Measurements from ENCODE around the gene TESK1. TPM values are rescaled to one million over a fixed set of nuclear protein-coding genes. Genes with fewer than 3 reads are reported as not detected.
"Not testable (repeated sequence)": the region's sequence is repeated elsewhere in the genome, so short reads cannot be mapped to it uniquely, and the experiment has no call there.

Gene TESK1
- total RNA-seq, 4 donors from 2014 or later: 2.0 to 59.7 (median 15.5) TPM

DNA sequence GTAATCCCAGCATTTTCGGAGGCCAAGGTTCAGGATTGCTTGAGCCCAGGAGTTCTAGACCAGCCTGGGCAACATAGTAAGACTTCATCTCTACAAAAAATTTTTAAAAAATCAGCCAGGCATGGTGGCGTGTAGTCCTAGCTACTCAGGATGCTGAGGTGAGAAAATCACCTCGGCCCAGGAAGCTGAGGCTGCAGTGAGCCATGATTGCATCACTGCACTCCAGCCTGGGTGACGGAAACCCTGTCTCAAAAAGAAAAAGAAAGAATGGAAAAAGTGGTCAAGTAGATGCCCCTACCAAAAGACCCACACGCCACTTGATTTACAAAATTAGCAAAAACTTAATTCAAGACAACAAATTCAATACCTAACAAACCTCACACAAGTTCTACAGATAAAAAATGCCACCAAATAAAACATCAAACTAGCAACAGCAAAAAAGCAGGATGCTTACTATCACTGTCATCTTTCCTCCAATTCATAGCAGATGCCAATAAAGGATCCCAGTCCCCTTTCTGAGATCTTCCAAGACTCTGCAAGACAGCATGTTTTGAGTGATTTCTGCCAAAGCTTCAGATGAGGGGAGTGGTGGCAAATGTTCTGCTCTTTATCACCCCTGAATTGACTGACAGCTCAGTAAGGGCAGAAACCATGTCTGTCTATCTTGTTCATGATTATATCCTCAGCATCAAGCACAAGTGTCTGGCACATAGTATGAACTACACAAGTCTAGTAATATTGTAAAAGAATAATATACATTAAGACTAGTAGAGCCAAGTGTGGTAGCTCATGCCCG lies 34.2 kb upstream of the TESK1 start:
- DNase-seq: no peak
- no peaks in the 10 kb centered on the region for H3K9me3 ChIP-seq
- no peak for TF ChIP-seq POLR2A (IDR thresholded peaks at IDR 0.05)
- TF ChIP-seq, protein P1, sequence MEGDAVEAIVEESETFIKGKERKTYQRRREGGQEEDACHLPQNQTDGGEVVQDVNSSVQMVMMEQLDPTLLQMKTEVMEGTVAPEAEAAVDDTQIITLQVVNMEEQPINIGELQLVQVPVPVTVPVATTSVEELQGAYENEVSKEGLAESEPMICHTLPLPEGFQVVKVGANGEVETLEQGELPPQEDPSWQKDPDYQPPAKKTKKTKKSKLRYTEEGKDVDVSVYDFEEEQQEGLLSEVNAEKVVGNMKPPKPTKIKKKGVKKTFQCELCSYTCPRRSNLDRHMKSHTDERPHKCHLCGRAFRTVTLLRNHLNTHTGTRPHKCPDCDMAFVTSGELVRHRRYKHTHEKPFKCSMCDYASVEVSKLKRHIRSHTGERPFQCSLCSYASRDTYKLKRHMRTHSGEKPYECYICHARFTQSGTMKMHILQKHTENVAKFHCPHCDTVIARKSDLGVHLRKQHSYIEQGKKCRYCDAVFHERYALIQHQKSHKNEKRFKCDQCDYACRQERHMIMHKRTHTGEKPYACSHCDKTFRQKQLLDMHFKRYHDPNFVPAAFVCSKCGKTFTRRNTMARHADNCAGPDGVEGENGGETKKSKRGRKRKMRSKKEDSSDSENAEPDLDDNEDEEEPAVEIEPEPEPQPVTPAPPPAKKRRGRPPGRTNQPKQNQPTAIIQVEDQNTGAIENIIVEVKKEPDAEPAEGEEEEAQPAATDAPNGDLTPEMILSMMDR (IDR thresholded peaks at IDR 0.05): no peak

DNA sequence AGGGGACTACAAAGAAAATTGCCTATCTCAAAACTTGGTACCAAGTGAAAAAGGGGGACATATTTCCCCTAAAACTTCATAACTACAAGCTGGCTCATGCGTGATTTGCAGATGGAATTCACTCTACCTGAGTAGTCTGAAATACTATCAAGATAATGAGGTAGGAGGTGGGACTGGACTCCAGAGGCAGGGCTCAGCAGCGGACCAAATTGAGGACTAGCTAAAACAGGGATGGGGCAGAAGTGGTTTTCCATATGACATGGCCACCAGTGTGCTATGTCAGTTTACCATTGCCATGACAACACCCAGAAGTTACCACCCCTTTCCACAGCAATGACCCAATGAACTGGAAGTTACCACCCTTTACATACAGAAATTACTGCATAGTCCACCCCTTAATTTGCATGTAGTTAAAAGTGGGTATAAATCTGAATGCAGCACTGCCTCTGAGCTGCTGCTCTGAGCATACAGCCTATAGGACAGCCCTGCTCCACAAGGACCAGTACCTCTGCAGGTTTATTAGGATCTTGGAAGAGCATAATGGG lies 30.4 kb upstream of the TESK1 start:
- Histone ChIP-seq H3K27ac (no peak overlapping the region), H3K27me3 (no peaks in the 10 kb centered on the region), H3K4me3 (no peak overlapping the region), H3K4me1 (no peaks in the 10 kb centered on the region), H3K9me3 (peaks cover 0 to under 1% of the 10 kb centered on the region in 2 donors), H3K36me3 (no peaks in the 10 kb centered on the region)
- intact Hi-C loops (cut with DNase I; ENCODE audit: low total_unique reads): no loop called here
- no peak for TF ChIP-seq POLR2A (IDR thresholded peaks at IDR 0.05)
- TF ChIP-seq, protein P1 (IDR thresholded peaks at IDR 0.05): no peak
- DNase-seq: no peak

More for the DNA sequence above, 34.2 kb upstream of the TESK1 start:
- Histone ChIP-seq H3K4me3 (no peak overlapping the region), H3K4me1 (no peaks in the 10 kb centered on the region), H3K36me3 (no peaks in the 10 kb centered on the region), H3K27ac (no peak overlapping the region), H3K27me3 (no peaks in the 10 kb centered on the region)
- intact Hi-C loops (cut with DNase I; ENCODE audit: low total_unique reads): no loop called here

DNA sequence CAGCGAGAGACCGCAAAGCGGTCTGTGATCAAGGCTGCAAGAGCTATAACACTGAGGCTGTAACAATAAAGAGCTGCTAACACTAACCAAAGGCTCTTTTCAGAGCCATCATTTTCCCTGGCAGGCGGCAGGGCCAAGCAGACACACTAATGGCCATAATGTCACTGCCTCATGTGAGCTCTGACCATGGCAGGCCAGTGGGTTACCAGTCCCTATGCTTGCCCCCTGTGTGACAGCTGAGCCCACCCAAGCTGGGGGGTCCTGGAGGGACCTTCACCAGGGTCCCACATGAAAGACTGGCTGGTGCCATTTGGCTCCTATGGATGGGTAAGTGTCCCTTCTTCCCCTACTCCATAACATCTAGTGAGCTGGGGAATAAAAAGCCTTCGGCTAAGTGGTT lies 29.6 kb upstream of the TESK1 start:
- DNase-seq: no peak
- no peaks in the 10 kb centered on the region for H3K4me1 ChIP-seq
- no peak for TF ChIP-seq POLR2A (IDR thresholded peaks at IDR 0.05)
- TF ChIP-seq, protein P1 (IDR thresholded peaks at IDR 0.05): no peak
- intact Hi-C loops (cut with DNase I; ENCODE audit: low total_unique reads): no loop called here
- peaks cover 0 to 9% of the 10 kb centered on the region in 2 donors for H3K9me3 ChIP-seq
- H3K27ac ChIP-seq: no peak overlapping the region
- no peaks in the 10 kb centered on the region for H3K36me3 ChIP-seq
- no peak overlapping the region for H3K4me3 ChIP-seq
- H3K27me3 ChIP-seq: no peaks in the 10 kb centered on the region

DNA sequence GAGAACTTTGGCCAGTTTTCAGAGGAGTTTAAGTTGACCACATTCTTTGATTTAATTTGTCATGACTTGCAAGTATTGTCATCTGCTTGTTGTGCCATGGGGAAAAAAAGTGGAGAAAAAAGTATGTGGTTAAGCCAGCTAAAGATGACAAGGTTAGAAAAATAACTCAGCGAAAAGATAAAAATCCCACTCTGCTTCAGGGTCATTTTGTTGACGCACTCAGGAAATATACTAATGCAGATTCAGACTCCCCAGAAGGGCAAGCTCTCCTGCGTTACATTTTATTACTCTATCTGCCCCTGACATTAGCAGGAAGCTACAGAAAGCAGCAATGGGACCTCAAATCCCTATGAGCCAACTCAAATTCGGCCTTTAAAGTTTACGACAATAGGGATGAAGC lies 27.6 kb upstream of the TESK1 start:
- no peak for DNase-seq
- intact Hi-C loops (cut with DNase I; ENCODE audit: low total_unique reads): no loop called here
- TF ChIP-seq, protein P1 (IDR thresholded peaks at IDR 0.05): no peak
- TF ChIP-seq POLR2A (IDR thresholded peaks at IDR 0.05): no peak
- no peaks in the 10 kb centered on the region for H3K27me3 ChIP-seq
- no peak overlapping the region for H3K27ac ChIP-seq
- peaks cover 0 to 12% of the 10 kb centered on the region in 2 donors for H3K9me3 ChIP-seq
- no peaks in the 10 kb centered on the region for H3K4me1 ChIP-seq
- H3K36me3 ChIP-seq: no peaks in the 10 kb centered on the region
- H3K4me3 ChIP-seq: no peak overlapping the region

DNA sequence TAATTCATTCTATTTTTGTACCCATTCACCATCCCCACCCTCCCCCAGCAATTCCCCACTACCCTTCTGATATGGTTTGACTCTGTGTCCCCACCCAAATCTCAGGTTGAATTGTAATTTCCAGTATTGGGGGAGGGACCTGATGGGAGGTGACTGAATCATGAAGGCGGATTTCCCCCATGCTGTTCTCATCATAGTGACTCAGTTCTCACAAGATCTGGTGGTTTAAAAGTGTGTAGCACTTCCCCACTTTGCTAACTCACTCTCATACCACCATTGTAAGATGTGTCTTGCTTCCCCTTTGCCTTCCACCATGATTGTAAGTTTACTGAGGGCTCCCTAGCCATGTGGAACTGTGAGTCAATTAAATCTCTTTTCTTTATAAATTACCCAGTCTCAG lies 25.9 kb upstream of the TESK1 start:
- DNase-seq: no peak
- H3K27me3 ChIP-seq: no peaks in the 10 kb centered on the region

DNA sequence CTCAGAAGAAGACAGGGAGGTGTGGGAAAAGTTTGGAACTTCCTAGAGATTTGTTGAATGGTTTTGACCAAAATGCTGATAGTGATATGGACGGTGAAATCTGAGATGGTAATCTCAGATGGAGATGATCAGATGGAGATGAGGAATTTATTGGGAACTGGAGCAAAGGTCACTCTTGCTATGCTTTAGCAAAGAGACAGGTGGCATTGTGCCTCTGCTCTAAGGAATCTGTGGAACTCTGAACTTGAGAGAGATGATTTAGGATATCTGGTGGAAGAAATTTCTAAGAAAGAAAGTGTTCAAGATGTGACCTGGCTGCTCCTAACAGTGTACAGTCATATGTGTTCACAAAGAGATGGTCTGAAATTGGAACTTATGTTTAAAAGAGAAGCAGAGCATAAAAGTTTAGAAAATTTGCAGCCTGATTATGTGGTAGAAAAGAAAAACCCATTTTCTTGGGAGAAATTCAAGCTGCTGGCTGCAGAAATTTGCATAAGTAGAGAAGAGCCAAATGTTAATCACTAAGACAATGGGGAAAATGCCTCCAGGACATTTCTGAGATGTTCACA lies 25.3 kb upstream of the TESK1 start:
- H3K27me3 ChIP-seq; H3K36me3 ChIP-seq; H3K27ac ChIP-seq; H3K4me3 ChIP-seq; DNase-seq; H3K4me1 ChIP-seq; intact Hi-C loops (cut with DNase I; ENCODE audit: low total_unique reads): not testable (repeated sequence)
- H3K9me3 ChIP-seq: peaks cover 0 to 12% of the 10 kb centered on the region in 2 donors

More for the DNA sequence above, 25.9 kb upstream of the TESK1 start:
- no peaks in the 10 kb centered on the region for H3K4me1 ChIP-seq
- no peak for TF ChIP-seq POLR2A (IDR thresholded peaks at IDR 0.05)
- intact Hi-C loops (cut with DNase I; ENCODE audit: low total_unique reads): no loop called here
- H3K36me3 ChIP-seq: no peaks in the 10 kb centered on the region
- H3K27ac ChIP-seq: no peak overlapping the region
- H3K4me3 ChIP-seq: no peak overlapping the region
- peaks cover 0 to 12% of the 10 kb centered on the region in 2 donors for H3K9me3 ChIP-seq

DNA sequence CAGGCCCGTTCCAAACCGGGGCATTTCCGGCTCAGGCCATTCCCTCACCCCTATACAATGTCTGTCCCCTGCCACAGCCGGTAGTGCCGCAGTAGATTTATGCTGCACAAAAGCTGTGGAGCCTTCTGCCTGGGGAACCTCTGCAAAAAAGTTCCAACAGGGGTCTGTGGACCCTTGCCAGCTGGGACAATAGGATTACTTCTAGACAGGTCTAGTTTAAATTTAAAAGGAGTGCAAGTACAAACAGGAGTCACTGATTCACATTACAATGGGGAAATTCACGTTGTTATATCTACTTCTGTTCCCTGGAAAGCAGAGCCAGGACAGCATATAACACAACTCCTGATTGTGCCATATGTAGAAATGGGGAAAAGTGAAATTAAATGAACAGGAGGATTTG lies 21.5 kb upstream of the TESK1 start:
- peaks cover 0 to 12% of the 10 kb centered on the region in 2 donors for H3K9me3 ChIP-seq
- H3K4me3 ChIP-seq; DNase-seq; intact Hi-C loops (cut with DNase I; ENCODE audit: low total_unique reads); H3K4me1 ChIP-seq; H3K27ac ChIP-seq; H3K27me3 ChIP-seq; H3K36me3 ChIP-seq: not testable (repeated sequence)

DNA sequence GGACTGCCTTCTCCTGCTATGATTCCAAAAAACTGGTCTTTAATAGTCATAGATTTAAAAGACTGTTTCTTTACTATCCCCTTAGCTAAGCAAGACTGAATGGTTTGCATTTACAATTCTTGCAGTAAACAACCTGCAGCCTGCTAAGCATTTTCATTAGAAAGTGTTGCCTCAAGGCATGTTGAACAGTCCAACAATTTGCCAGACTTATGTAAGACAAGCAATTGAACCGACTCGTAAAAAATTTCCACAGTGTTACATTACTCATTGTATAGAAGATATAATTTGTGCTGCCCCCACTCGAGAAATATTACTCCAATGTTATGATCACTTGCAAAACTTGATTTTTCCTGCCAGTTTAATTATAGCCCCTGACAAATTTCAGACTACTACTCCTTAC lies 20.4 kb upstream of the TESK1 start:
- H3K4me3 ChIP-seq; H3K27ac ChIP-seq; H3K27me3 ChIP-seq; H3K4me1 ChIP-seq; intact Hi-C loops (cut with DNase I; ENCODE audit: low total_unique reads); H3K36me3 ChIP-seq; DNase-seq: not testable (repeated sequence)
- H3K9me3 ChIP-seq: peaks cover 0 to 11% of the 10 kb centered on the region in 2 donors

DNA sequence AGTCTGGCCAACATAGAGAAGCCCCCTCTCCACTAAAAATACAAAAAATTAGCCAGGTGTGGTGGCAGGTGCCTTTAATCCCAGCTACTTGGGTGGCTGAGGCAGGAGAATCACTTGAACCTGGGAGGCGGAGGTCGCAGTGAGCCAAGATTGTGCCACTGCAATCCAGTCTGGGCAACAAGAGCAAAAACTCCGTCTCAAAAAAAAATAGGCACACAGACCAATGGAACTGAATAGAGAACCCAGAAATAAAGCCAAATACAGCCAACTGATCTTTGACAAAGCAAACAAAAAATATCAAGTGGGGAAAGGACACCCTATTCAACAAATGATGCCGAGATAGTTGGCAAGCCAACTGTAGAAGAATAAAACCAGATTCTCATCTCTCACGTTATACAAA lies 16.6 kb upstream of the TESK1 start:
- intact Hi-C loops (cut with DNase I; ENCODE audit: low total_unique reads); DNase-seq; H3K4me1 ChIP-seq; H3K27me3 ChIP-seq; H3K27ac ChIP-seq; H3K9me3 ChIP-seq; H3K36me3 ChIP-seq; H3K4me3 ChIP-seq: not testable (repeated sequence)
